ENCODE measurements around the gene HELB. TPM values are rescaled to one million over a fixed set of nuclear protein-coding genes. Genes with fewer than 3 reads are reported as not detected.

Gene HELB
- total and polyA plus RNA-seq, 2 of the 8 experiments (the other 6 are each of a cell fraction or from before 2014, with no cell fraction given) = 1.8 to 7.6 TPM

GRCh38 chr12:66331814-66332213, 29.5 kb downstream of the HELB start:
- no peaks in the 10 kb centered on the region for H3K4me1 ChIP-seq (replicated peaks in 1 of 4; ENCODE audit: control insufficient read depth in 3 of 4, insufficient read depth in 4 of 4, low read length in 3 of 4)
- H3K18ac ChIP-seq (ENCODE audit: extremely low read depth, low read length) = no peak overlapping the region
- no peak overlapping the region for H3K9ac ChIP-seq (replicated peaks in 1 of 4; ENCODE audit: extremely low read depth in 1 of 4, low read depth in 3 of 4, low read length in 3 of 4)
- H3K23ac ChIP-seq (ENCODE audit: insufficient read length) = no peak overlapping the region
- no peak overlapping the region for H3K4ac ChIP-seq (replicated peaks; ENCODE audit: insufficient read length, low read depth, low read length)
- DNase-seq (ENCODE audit: low read depth in 1 of 2, low spot score in 2 of 2) (no peak), FAIRE-seq (no peak)
- no peaks in the 10 kb centered on the region for H3K79me2 ChIP-seq (ENCODE audit: control insufficient read depth in 1 of 2, insufficient read depth in 2 of 2, low read length in 2 of 2)
- POLR2A ChIA-PET (ENCODE audit: partially characterized antibody) = no interaction called here
- no peak overlapping the region for H4K91ac ChIP-seq (replicated peaks; ENCODE audit: insufficient read length, low read length)
- no peak overlapping the region for H2BK120ac ChIP-seq (replicated peaks; ENCODE audit: low read depth, low read length)
- H4K20me1 ChIP-seq (replicated peaks in 1 of 2; ENCODE audit: control insufficient read depth in 1 of 2, insufficient read depth in 2 of 2, low read length in 2 of 2) = no peaks in the 10 kb centered on the region
- H2BK20ac ChIP-seq (ENCODE audit: low read length) = no peak overlapping the region
- H3K9me3 ChIP-seq (ENCODE audit: insufficient read depth in 2 of 2, low read depth in 1 of 2, low read length in 1 of 2) = no peaks in the 10 kb centered on the region
- CTCF ChIA-PET (ENCODE audit: partially characterized antibody) = no interaction called here
- H2AK5ac ChIP-seq (ENCODE audit: low read depth, low read length) = no peak overlapping the region
- no peak overlapping the region for H3K27ac ChIP-seq (ENCODE audit: low read depth, low read length)
- no peak overlapping the region for H3K56ac ChIP-seq (replicated peaks; ENCODE audit: insufficient read length, low read depth, low read length)
- H2BK12ac ChIP-seq (ENCODE audit: low read depth, low read length) = no peak overlapping the region
- H3K4me2 ChIP-seq (ENCODE audit: insufficient read depth in 1 of 2, low read depth in 2 of 2, low read length in 2 of 2) = no peak overlapping the region
- no peaks in the 10 kb centered on the region for H3K79me1 ChIP-seq (ENCODE audit: low read depth, low read length)
- no peak overlapping the region for H4K8ac ChIP-seq (ENCODE audit: extremely low read depth, insufficient read depth, low read length)
- no peak overlapping the region for H2BK15ac ChIP-seq (ENCODE audit: low read length)
- H3K4me3 ChIP-seq (ENCODE audit: extremely low read depth in 1 of 4, insufficient read depth in 2 of 4, low read depth in 3 of 4, low read length in 4 of 4) = no peak overlapping the region
- H3K14ac ChIP-seq (ENCODE audit: insufficient read length) = no peak overlapping the region
- H2AFZ ChIP-seq (ENCODE audit: low read length) = no peak overlapping the region
- WGBS, 2 experiments (ENCODE audit: extremely low coverage in 1 of 2, insufficient coverage in 1 of 2, insufficient read length in 1 of 2, insufficient replicate concordance in 2 of 2, low coverage in 1 of 2, low lambda C conversion rate in 2 of 2, missing lambda C conversion rate in 1 of 2) = 100% methylated on average over 1 of the region's 1 CpG; no CpG with 5 or more reads in 1 of the 2 experiments
- H3K27me3 ChIP-seq (replicated peaks in 1 of 4; ENCODE audit: control insufficient read depth in 3 of 4, extremely low read depth in 1 of 4, insufficient read depth in 3 of 4, low read length in 3 of 4) = no peaks in the 10 kb centered on the region
- no peak overlapping the region for H4K5ac ChIP-seq (ENCODE audit: insufficient read length, low read depth, low read length)
- no peaks in the 10 kb centered on the region for H3K23me2 ChIP-seq (ENCODE audit: low read depth, low read length)
- H2BK5ac ChIP-seq (ENCODE audit: low read depth, low read length) = no peak overlapping the region
- no peaks in the 10 kb centered on the region for H3K36me3 ChIP-seq (ENCODE audit: control insufficient read depth in 2 of 4, insufficient read depth in 4 of 4, low read length in 3 of 4)
- TF ChIP-seq RAD21 (IDR thresholded peaks at IDR 0.05 in 1 of 2, conservative IDR thresholded peaks at IDR 0.05 in 1 of 2; ENCODE audit: low read depth in 2 of 2, low read length in 2 of 2) = no peak
